HTR-8/SVneo (cell line): Measurements from ENCODE around the gene ADGRD1.

Source experiments
- DNase-seq: peaks from one replicate; pipeline ENCODE4 v3.0.0; 2011; ENCODE audit warnings: low spot score, mixed read lengths; ENCODE audit not compliant: insufficient read length
- FAIRE-seq: peaks from 2 replicates; lab custom pipeline; 2011; peaks lifted over from hg19 to GRCh38; lab: Jason Lieb, UNC

Gene ADGRD1

DNA sequence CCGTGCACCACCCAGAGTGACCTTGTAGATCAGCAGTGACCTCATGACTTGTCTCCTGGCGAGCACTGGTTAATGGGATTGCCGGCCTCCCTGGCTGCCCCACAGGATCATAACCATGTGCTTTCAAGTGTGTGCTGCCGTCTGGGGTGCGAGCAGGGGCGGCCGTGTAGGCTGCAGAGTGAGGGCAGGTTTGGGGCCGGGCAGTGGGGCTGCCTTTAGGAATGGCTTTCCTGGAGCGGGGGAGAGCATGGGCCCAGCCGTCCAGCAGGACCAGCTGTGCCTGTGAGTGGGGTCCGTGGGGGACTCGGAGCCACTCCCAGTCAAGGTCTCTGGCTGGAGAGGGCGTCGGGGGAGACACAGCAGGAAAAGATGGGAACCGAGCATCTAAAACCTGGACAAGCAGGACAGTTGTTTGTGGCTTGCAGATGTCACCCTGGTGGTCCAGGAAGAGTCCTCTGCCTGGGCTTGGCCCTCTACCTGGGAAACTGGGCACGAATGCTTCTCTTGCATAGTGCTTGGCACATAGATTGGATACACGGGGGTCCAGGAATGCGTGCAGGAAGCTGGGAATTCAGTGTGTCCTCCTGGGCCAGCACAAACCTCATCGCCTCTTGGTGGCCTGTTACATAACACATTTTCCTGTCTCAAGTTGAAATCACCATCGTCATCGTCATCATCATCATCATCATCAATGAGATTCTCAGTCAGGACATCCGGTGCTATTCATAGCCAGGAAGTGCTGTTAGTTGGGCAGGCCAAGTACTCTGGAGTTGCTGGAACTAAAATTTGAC is 96.0 kb downstream of the ADGRD1 start:
- DNase-seq = no peak
- no peak for FAIRE-seq

DNA sequence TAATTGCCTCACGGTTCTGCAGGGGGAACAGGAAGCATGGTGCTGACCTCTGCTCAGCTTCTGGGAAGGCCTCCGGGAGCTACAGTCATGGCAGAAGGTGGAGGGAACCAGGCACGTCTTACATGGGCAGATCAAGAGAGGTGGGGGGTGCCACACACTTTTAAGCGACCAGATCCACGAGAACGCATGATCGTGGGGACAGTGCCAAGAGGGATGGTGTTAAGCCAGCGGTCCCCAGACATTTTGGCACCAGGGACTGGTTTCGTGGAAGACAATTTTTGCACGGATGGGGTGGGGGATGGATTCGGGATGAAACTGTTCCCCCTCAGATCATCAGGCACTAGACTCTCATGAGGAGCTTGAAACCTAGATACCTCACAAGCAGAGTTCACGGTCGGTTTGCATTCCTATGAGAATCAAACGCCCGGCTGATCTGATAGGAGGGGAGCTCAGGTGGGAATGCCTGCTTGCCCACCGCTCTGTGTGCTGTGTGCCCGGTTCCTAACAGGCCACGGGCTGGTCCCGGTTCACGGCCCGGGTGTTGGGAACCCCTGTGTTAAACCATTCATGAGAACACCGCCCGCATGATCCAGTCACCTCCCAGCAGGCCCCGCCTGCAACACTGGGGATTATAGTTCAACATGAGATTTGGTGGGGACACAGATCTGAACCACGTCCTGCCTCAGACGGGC is 96.9 kb downstream of the ADGRD1 start:
- DNase-seq = no peak
- FAIRE-seq = no peak

GRCh38 chr12:131051155-131051473 is 97.4 kb downstream of the ADGRD1 start:
- DNase-seq = no peak
- no peak for FAIRE-seq

- no peak for FAIRE-seq
- no peak for DNase-seq
Measured at GRCh38 chr12:131052063-131052781, 98.5 kb downstream of the ADGRD1 start.

DNA sequence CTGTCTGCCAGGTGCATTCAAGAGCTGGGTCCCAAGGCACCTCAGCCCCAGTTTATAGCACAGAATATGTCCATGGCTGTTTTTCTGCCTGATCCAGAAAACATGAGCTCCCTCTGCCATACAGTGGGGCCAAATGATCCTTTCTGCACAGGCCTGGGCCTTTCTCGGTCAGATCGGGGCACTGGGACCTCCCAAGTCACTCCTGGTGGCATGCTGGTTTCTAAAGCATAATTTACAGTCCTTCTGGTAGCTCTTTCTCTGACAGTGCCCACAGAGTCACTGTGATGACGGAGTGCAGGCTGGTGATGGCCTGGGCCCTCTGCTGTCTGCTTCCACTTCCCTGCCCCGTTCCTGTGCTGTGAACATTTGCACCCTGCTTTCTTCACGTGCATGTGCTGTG is 99.2 kb downstream of the ADGRD1 start:
- no peak for FAIRE-seq
- no peak for DNase-seq

DNA sequence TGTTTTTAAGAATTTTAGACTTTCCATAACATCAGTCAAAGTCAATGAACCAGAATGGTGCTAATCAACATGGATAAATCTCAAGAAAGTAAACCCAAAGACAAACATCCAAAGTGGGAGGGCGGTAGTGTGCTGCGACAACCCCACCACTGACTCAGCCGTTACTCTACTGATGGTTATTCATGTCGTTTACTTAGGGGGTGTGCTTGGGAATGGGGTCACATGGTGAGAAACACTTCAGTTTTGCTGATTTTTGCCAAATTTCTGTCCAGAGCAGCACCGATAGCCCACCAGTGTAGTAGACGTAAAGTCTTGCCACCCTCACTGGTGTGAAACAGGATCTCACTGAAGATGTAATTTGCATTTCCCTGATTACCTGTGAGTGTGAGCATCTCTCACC is 99.9 kb downstream of the ADGRD1 start:
- no peak for FAIRE-seq

GRCh38 chr12:131054345-131055092 is 100.8 kb downstream of the ADGRD1 start:
- DNase-seq (no peak), FAIRE-seq (no peak)

More for the DNA sequence above, 99.9 kb downstream of the ADGRD1 start:
- DNase-seq = no peak

- FAIRE-seq (no peak), DNase-seq (no peak)
Measured at GRCh38 chr12:131055093-131055465, 101.4 kb downstream of the ADGRD1 start.

DNA sequence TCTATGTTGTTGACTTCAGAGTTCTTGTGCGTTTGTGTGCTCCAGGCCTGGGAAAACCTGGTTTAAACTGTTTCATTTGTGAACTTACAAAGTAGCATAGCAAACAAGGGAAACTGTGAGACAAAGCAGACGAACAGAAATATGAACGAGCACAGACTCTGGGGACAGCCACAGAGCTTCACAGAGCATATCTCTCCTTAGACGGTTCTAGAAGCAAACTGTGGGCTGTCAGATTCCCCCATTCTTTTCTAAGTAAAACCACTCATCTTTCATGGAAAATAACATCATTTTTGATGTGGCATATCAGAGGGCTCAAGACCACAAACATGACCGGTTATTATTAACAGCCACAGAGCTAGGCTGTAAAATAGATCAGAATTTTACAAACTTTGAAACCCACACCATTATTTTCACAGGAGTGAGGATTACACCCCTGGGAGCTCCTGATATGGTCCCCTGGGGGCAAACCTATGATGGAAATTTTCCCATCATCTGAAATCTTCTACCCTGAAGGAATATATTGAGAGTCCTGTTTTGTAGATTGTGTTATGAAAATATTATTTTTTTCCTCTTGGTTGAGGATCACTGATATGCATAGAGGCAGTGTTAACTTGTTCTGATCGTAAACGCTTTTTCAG is 102.0 kb downstream of the ADGRD1 start:
- no peak for DNase-seq
- no peak for FAIRE-seq

DNA sequence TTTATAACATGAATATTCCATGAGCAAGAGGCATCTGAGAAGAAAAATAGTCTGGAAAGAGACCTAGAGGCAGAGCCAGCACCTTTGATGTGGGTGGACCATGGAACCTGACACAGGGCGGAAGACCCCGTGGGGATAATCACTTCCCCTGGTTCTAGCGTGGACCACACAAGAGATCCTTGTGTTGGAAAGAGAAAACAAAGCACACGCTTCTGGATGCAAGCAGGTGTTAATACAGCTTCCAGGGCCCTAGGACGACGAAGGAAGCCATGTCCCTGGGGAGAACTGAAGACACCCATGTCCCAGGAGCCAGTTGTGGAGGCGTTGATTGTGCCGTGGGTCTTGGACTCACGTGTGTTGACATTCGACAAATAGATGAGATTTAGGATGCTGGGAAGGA is 102.9 kb downstream of the ADGRD1 start:
- DNase-seq = no peak
- FAIRE-seq = no peak

DNA sequence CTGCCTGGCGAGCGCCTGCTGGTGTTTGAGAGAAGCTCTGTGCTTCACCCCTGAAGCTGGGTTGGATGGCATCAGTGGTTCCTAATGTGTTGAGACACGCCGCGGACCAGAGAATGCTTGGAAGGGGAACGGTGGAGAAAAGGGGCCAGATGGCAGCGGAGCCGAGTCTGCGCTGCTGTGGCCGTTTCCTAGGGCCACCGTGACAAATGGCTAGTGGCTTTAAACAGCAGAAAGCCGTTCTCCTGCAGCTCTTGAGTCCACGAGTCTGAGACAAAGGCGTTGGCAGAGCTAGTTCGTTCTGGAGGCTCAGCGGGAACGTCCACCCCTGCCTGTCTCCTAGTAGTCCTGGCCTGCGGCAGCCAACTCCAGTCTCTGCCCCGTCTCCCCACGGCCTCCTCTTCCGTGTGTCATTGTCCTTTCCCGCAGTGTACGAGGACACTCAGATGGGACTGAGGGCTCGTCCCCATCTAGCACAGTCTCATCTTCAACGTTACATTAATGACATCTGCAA is 103.6 kb downstream of the ADGRD1 start:
- FAIRE-seq (no peak), DNase-seq (no peak)

DNA sequence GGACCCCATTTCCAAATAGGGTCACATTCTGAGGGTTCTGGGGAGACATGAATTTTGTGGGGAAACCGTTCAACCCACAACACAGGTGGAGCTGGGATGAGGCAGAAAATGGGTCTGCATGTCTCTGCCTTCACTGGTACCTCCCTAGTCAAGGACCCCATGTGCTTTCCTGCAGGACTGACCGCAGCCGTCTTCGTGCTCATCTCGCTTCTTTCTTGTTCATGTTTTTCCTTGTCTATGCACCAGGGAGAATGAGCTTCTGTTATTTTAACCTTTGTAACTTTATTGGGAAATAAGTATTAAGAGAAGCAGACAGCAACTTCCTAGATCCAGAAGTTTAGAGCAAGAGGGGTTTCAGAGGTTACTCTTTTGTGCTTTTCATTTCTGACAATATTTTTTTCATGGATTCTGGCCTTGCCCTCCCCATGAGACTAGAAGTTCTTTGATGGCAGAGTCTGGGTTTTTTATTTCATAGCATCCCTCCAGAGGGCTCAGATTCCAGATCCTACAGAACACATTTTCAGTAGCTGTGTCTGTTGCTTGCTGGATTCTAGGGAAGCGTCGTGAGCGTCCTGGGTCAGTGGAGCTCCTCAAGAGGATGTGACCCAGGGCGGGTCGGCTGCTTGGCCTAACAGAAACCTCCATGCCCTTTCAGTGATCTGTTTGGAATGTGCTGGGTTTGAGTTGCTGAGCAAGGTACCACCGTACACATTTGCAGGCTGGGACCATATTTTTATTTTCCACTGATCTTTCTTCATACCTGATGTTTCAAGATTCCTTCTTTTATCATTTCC is 104.2 kb downstream of the ADGRD1 start:
- FAIRE-seq (no peak), DNase-seq (no peak)

DNA sequence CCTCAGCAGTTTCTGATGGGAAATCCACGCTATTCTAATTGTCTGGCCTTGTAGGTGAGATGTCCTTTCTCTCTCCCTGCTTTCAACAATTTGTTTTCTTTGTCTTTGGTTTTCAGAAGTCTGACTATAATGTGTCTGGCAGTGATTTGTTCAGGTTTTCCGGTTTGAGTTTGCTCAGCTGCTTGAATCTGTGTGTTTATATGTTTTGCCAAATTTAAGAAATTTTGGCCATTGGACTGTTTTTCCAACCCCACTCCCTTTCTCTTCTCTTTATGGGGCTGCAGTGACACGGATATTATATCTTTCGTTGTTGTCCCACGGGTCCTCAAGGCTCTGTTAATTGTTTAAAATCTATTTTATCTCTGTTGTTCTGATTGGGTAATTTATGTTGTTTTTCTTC is 105.0 kb downstream of the ADGRD1 start:
- DNase-seq = no peak
- FAIRE-seq = no peak

DNA sequence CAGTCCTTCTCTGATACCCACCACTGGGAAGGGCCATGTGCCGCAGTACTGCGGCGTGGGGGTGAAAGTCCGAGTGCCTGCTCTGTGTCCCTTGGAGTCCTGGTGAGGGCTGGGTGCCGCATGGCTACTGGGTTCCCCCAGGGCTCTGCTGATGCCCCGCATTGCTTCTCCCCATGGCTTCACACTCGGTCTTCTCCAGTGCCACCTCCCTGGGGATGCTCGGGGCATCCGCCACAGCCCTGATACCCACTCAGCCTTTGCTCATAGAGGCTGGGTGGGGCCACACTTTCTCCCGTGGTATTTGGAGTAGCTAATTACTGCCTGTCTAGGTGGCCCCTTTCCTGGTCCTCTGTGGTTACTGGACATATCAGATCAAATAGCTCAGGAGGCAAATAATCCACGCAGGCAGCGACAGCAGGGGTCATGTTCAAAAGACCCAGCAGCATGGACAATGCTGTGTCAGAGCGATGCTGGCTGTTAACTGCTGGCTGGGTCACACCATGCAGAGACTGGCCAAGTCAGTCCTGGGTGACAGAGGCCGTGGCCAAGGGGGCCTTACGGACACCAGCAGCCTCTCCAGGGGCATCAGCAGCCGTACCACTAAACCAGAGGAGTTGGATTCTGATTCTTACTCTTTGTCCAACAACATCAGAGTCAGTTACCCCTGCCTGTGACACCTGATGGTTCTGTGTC is 106.5 kb downstream of the ADGRD1 start:
- DNase-seq = no peak
- no peak for FAIRE-seq

- FAIRE-seq = no peak
- no peak for DNase-seq
Measured at GRCh38 chr12:131061041-131061806, 107.5 kb downstream of the ADGRD1 start.

DNA sequence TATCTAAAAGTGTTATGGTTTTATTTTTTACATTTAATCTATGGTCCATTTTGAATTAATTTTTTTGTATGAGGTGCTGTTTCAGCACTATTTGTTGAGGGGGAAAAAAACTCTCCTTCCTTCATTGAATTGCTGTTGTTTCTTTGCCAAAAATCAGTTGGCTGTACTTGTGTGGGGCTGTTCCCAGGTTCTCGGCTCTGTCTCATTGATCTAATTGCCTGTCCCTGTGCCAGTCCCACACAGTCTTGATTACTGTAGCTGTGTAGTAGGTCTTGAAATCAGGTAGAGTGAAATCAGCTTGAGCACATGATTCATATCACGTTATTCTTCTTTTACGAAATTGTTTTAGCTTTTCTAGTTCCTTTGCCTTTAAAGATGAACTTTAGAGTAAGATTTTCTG is 109.7 kb downstream of the ADGRD1 start:
- FAIRE-seq (no peak), DNase-seq (no peak)

DNA sequence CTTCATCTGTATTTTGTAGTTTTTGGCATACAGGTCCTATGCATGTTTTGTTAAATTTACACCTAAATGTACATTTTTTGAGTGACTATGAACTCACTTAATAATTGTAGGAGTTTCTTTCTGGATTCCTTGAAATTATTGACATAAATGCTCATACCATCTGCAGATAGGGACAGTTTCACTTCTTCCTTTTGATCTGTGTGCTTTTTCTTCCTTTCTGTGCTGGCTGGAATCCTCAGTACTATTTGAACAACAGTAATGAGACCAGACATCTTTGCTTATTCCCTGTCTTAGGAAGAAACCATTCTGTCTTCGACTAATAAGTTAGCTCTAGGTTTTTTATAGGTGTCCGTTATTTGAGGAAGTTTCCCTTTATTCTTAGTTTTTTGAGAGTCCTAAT is 110.3 kb downstream of the ADGRD1 start:
- FAIRE-seq = no peak

DNA sequence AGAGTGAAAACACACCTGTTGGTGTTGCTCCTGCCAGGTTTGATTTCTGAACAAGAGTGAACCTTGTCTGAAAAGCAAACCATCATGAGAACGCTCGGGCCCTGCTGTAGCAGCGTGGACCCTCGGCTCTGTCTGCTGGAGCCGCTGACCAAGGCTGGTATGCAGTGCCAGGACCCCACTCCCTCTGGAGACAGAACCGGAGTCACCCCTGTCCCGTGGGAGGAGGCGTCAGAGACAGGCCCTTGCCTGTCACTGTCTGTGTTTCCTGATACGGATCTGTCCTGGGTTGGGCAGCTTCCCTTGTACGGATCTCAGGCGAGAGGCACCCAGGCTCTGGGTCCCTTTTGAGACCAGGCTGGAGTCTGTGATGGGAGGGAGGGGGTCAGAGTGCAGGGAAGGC is 111.6 kb downstream of the ADGRD1 start:
- FAIRE-seq (no peak), DNase-seq (no peak)

More for the DNA sequence above, 110.3 kb downstream of the ADGRD1 start:
- no peak for DNase-seq
